GM12891 (cell line): Measurements from ENCODE around the gene RASIP1.
A peak's percentile ranks its signal among the peaks of the same experiment; 100 is the strongest.

Experiments used
- PAX5 ChIP-seq: IDR thresholded peaks from 2 replicates; pipeline ENCODE4 v1.6.1; 2011; ENCODE audit warnings: low read length, moderate library complexity, mild to moderate bottlenecking; ENCODE audit not compliant: insufficient read depth, severe bottlenecking
- POLR2A ChIP-seq: IDR thresholded peaks from 2 replicates; pipeline ENCODE4 v1.6.1; 2011; ENCODE audit warnings: low read depth, low read length, control low read depth
- POLR2AphosphoS5 ChIP-seq: IDR thresholded peaks from 2 replicates; pipeline ENCODE4 v1.6.1; 2011; ENCODE audit warnings: low read depth, low read length, control low read depth
- POU2F2 ChIP-seq: IDR thresholded peaks from 2 replicates; pipeline ENCODE4 v1.6.1; 2011; ENCODE audit warnings: low read depth, mild to moderate bottlenecking, control low read depth, low read length, moderate library complexity
- SPI1 ChIP-seq: IDR thresholded peaks from 2 replicates; pipeline ENCODE4 v1.6.1; 2011; ENCODE audit warnings: low read depth, low read length, control low read depth
- TAF1 ChIP-seq: IDR thresholded peaks from 2 replicates; pipeline ENCODE4 v1.6.1; 2011; ENCODE audit warnings: low read depth, low read length, control low read depth

GRCh38 chr19:48726556-48726955, 13.9 kb downstream of the RASIP1 start:
- no peak for TF ChIP-seq POLR2A
- no peak for TF ChIP-seq TAF1
- TF ChIP-seq POLR2AphosphoS5 = no peak
- peak; percentile 69 for TF ChIP-seq SPI1
- TF ChIP-seq POU2F2 = no peak
- no peak for TF ChIP-seq PAX5
